H9 (cell line): Measurements from ENCODE around the gene MMP10. TPM values are rescaled to one million over a fixed set of nuclear protein-coding genes. Genes with fewer than 3 reads are reported as not detected.

Source experiments
- DNase-seq: peaks from one replicate; pipeline ENCODE4 v3.0.0-alpha.2; 2017
- H2AFZ ChIP-seq: one replicate; pipeline ENCODE4 v1.6.1; 2013; ENCODE audit warnings: mild to moderate bottlenecking, low read length, control low read depth, moderate library complexity
- H2AK5ac ChIP-seq: 2 replicates; pipeline ENCODE4 v1.6.1; 2013; ENCODE audit warnings: low read length, control low read depth, mixed read lengths; ENCODE audit not compliant: insufficient read length
- H2BK120ac ChIP-seq: one replicate; pipeline ENCODE4 v1.6.1; 2013; ENCODE audit warnings: low read depth, mild to moderate bottlenecking, low read length, control low read depth, inconsistent platforms; ENCODE audit not compliant: poor library complexity, severe bottlenecking
- H2BK12ac ChIP-seq: 2 replicates; pipeline ENCODE4 v1.6.1; 2013; ENCODE audit warnings: low read length, control low read depth, mixed read lengths, low read depth; ENCODE audit not compliant: insufficient read length
- H2BK15ac ChIP-seq: 2 replicates; pipeline ENCODE4 v1.6.1; 2013; ENCODE audit warnings: low read depth, low read length, control low read depth
- H2BK20ac ChIP-seq: one replicate; pipeline ENCODE4 v1.6.1; 2013; ENCODE audit warnings: low read depth, mild to moderate bottlenecking, low read length, control low read depth, inconsistent platforms; ENCODE audit not compliant: poor library complexity, severe bottlenecking
- H2BK5ac ChIP-seq: 2 replicates; pipeline ENCODE4 v1.6.1; 2013; ENCODE audit warnings: low read length, control low read depth, mixed read lengths; ENCODE audit not compliant: insufficient read length
- H3K14ac ChIP-seq: 2 replicates; pipeline ENCODE4 v1.6.1; 2013; ENCODE audit warnings: low read length, control low read depth; ENCODE audit not compliant: insufficient read depth
- H3K18ac ChIP-seq: 2 replicates; pipeline ENCODE4 v1.6.1; 2013; ENCODE audit warnings: low read depth, mild to moderate bottlenecking, mixed read lengths, low read length, control low read depth; ENCODE audit not compliant: insufficient read length
- H3K23ac ChIP-seq: 2 replicates; pipeline ENCODE4 v1.6.1; 2013; ENCODE audit warnings: low read length, control low read depth, mixed read lengths, low read depth; ENCODE audit not compliant: insufficient read length
- H3K23me2 ChIP-seq: 2 replicates; pipeline ENCODE4 v1.6.1; 2013; ENCODE audit warnings: low read depth, mild to moderate bottlenecking, mixed read lengths, low read length, control low read depth; ENCODE audit not compliant: insufficient read length, poor library complexity, severe bottlenecking
- H3K27ac ChIP-seq: 2 replicates; pipeline ENCODE4 v1.5.1; 2013; ENCODE audit warnings: low read length, control low read depth, mixed read lengths, low read depth; ENCODE audit not compliant: insufficient read length
- H3K27me3 ChIP-seq: 2 replicates; pipeline ENCODE4 v1.6.1; 2013; ENCODE audit warnings: low read length, control low read depth, inconsistent platforms; ENCODE audit not compliant: insufficient read depth
- H3K4ac ChIP-seq: 2 replicates; pipeline ENCODE4 v1.6.1; 2013; ENCODE audit warnings: low read depth, mild to moderate bottlenecking, control low read depth, inconsistent platforms, low read length, moderate library complexity
- H3K4me1 ChIP-seq: 2 replicates; pipeline ENCODE4 v1.6.1; 2013; ENCODE audit warnings: low read length, control low read depth, inconsistent platforms; ENCODE audit not compliant: insufficient read depth
- H3K4me2 ChIP-seq: 2 replicates; pipeline ENCODE4 v1.6.1; 2013; ENCODE audit warnings: low read length, control low read depth, mixed read lengths; ENCODE audit not compliant: insufficient read length, insufficient read depth
- H3K56ac ChIP-seq: 2 replicates; pipeline ENCODE4 v1.6.1; 2013; ENCODE audit warnings: low read depth, mild to moderate bottlenecking, mixed read lengths, low read length, control low read depth; ENCODE audit not compliant: insufficient read length
- H3K79me1 ChIP-seq: 2 replicates; pipeline ENCODE4 v1.6.1; 2013; ENCODE audit warnings: low read depth, mild to moderate bottlenecking, moderate library complexity, low read length, control low read depth, inconsistent platforms; ENCODE audit not compliant: insufficient read depth, poor library complexity, severe bottlenecking
- H3K79me2 ChIP-seq: 2 replicates; pipeline ENCODE4 v1.6.1; 2013; ENCODE audit warnings: low read length, control low read depth, inconsistent platforms; ENCODE audit not compliant: insufficient read depth
- H3K9ac ChIP-seq: 2 replicates; pipeline ENCODE4 v1.6.1; 2013; ENCODE audit warnings: low read length, control low read depth, mixed read lengths; ENCODE audit not compliant: insufficient read length; ENCODE audit errors: extremely low read depth
- H3K9me3 ChIP-seq: one replicate; pipeline ENCODE4 v1.6.1; 2013; ENCODE audit warnings: low read depth, low read length, inconsistent platforms; ENCODE audit not compliant: control insufficient read depth
- H3T11ph ChIP-seq: one replicate; pipeline ENCODE4 v1.6.1; 2013; ENCODE audit warnings: mild to moderate bottlenecking, low read length, control low read depth, inconsistent platforms
- H4K20me1 ChIP-seq: one replicate; pipeline ENCODE4 v1.6.1; 2013; ENCODE audit not compliant: control insufficient read depth, insufficient read length, insufficient read depth
- H4K5ac ChIP-seq: 2 replicates; pipeline ENCODE4 v1.6.1; 2013; ENCODE audit warnings: low read depth, mild to moderate bottlenecking, mixed read lengths, low read length, control low read depth; ENCODE audit not compliant: insufficient read length
- H4K8ac ChIP-seq: replicated peaks from 2 replicates; pipeline ENCODE4 v1.6.1; 2013; ENCODE audit warnings: low read length, control low read depth, mixed read lengths, low read depth; ENCODE audit not compliant: insufficient read length
- H4K91ac ChIP-seq: 2 replicates; pipeline ENCODE4 v1.6.1; 2013; ENCODE audit warnings: low read depth, mild to moderate bottlenecking, moderate library complexity, mixed read lengths, low read length, control low read depth; ENCODE audit not compliant: insufficient read length
- H3K27ac Mint-ChIP-seq, 3 experiments: 2 replicates in 2 of 3; 3 replicates in 1 of 3; pipeline ENCODE4 v1.8.0; 2020 to 2021; ENCODE audit warnings: mixed read lengths in 3 of 3, mild to moderate bottlenecking in 1 of 3, moderate library complexity in 1 of 3
- H3K27me3 Mint-ChIP-seq: 2 replicates; pipeline ENCODE4 v1.8.0; 2021; ENCODE audit warnings: low read depth, mild to moderate bottlenecking, moderate library complexity, mixed read lengths
- H3K36me3 Mint-ChIP-seq, 3 experiments: 2 replicates in 2 of 3; 3 replicates in 1 of 3; pipeline ENCODE4 v1.8.0; 2020 to 2021; ENCODE audit warnings: low read depth in 3 of 3, mixed read lengths in 3 of 3; ENCODE audit not compliant: insufficient read depth in 1 of 3
- H3K4me1 Mint-ChIP-seq, 2 experiments: 2 replicates each; pipeline ENCODE4 v1.8.0; 2020; ENCODE audit warnings: mixed read lengths in 2 of 2
- H3K4me3 Mint-ChIP-seq, 2 experiments: 2 replicates in 1 of 2; 3 replicates in 1 of 2; pipeline ENCODE4 v1.8.0; 2020 to 2021; ENCODE audit warnings: mild to moderate bottlenecking in 2 of 2, mixed read lengths in 2 of 2, moderate library complexity in 1 of 2
- H3K9me3 Mint-ChIP-seq, 2 experiments: 2 replicates in 1 of 2; 3 replicates in 1 of 2; pipeline ENCODE4 v1.8.0; 2020; ENCODE audit warnings: mild to moderate bottlenecking in 2 of 2, mixed read lengths in 2 of 2, moderate library complexity in 1 of 2
- total RNA-seq: library from RNA; stranded (reverse); gene quantifications from 2 replicates; pipeline ENCODE4 v1.2.1, GENCODE V29; 2021
- TF ChIP-seq, protein P1 (sequence below): fragments of 200-600 bp; sonication (generic); conservative IDR thresholded peaks from 3 replicates; pipeline ENCODE4 v1.8.0; 2021; ENCODE audit warnings: antibody characterized with exemption, mild to moderate bottlenecking

MMP10 gene
- total RNA-seq, 1 experiment from 2014 or later: not detected

DNA sequence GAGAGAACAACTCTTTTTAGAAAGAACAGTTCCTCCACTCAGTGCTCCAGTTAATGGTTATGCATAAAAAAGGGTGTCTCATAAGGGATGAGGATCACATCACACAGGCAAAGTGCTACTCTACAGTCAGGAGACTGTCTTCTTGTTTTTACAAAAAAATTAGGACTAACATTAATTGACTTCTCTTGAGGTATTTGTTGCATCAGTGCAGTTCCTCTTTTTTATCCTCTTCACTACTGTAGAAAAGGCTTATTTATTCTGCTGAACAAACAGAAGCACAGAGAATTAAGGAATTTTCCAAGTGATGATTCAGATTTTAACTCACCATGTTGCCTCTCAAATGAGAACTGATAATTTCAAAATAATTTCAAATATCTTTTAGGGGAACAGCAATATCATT lies 57.6 kb downstream of the MMP10 start:
- Histone ChIP-seq H2BK120ac (no peak overlapping the region), H2BK15ac (no peak overlapping the region), H2BK12ac (no peak overlapping the region), H3K79me1 (no peaks in the 10 kb centered on the region), H2AFZ (no peak overlapping the region), H3K23me2 (no peaks in the 10 kb centered on the region), H2AK5ac (no peak overlapping the region), H3K18ac (no peak overlapping the region), H3K27me3 (no peaks in the 10 kb centered on the region), H3K4me1 (no peaks in the 10 kb centered on the region), H4K91ac (no peak overlapping the region), H3K4ac (no peak overlapping the region), H3K9ac (no peak overlapping the region), H3K14ac (no peak overlapping the region), H4K8ac (no peak overlapping the region), H3K56ac (no peak overlapping the region), H2BK5ac (no peak overlapping the region), H3K9me3 (no peaks in the 10 kb centered on the region), H3K27ac (no peak overlapping the region), H4K5ac (no peak overlapping the region), H4K20me1 (no peaks in the 10 kb centered on the region), H3K23ac (no peak overlapping the region), H2BK20ac (no peak overlapping the region), H3K79me2 (no peaks in the 10 kb centered on the region), H3T11ph (no peak overlapping the region), H3K4me2 (no peak overlapping the region)
- DNase-seq: no peak
- H3K27ac Mint-ChIP-seq: no peak overlapping the region
- no peak overlapping the region for H3K4me3 Mint-ChIP-seq
- TF ChIP-seq, protein P1, sequence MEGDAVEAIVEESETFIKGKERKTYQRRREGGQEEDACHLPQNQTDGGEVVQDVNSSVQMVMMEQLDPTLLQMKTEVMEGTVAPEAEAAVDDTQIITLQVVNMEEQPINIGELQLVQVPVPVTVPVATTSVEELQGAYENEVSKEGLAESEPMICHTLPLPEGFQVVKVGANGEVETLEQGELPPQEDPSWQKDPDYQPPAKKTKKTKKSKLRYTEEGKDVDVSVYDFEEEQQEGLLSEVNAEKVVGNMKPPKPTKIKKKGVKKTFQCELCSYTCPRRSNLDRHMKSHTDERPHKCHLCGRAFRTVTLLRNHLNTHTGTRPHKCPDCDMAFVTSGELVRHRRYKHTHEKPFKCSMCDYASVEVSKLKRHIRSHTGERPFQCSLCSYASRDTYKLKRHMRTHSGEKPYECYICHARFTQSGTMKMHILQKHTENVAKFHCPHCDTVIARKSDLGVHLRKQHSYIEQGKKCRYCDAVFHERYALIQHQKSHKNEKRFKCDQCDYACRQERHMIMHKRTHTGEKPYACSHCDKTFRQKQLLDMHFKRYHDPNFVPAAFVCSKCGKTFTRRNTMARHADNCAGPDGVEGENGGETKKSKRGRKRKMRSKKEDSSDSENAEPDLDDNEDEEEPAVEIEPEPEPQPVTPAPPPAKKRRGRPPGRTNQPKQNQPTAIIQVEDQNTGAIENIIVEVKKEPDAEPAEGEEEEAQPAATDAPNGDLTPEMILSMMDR: no peak
- H3K4me1 Mint-ChIP-seq: peaks cover 4% of the 10 kb centered on the region in 2 experiments; a peak in 3 of 4 replicates
- H3K36me3 Mint-ChIP-seq: no peaks in the 10 kb centered on the region; a peak in 1 of 7 replicates
- no peaks in the 10 kb centered on the region for H3K27me3 Mint-ChIP-seq
- H3K9me3 Mint-ChIP-seq: peaks cover 0 to 3% of the 10 kb centered on the region in 2 experiments; a peak in 1 of 5 replicates

Other genes starting within 250 kb of the MMP10 start
- gene MMP7, start 249.9 kb downstream of the MMP10 start, total RNA-seq: not detected in 2 replicates
- not detected in 2 replicates for gene MMP20, start 155.3 kb downstream of the MMP10 start, total RNA-seq
- gene MMP27, start 74.9 kb downstream of the MMP10 start, total RNA-seq: not detected in 2 replicates
- not detected in 2 replicates for gene MMP8, start 55.7 kb downstream of the MMP10 start, total RNA-seq
- gene MMP1, start 17.5 kb upstream of the MMP10 start, total RNA-seq: not detected in 2 replicates
- not detected in 2 replicates for gene MMP3, start 63.0 kb upstream of the MMP10 start, total RNA-seq
- gene MMP12, start 94.4 kb upstream of the MMP10 start, total RNA-seq: not detected in 2 replicates
- gene MMP13, start 175.1 kb upstream of the MMP10 start, total RNA-seq: not detected in 2 replicates